ENCODE measurements around the gene TRMT44.

TRMT44 gene

GRCh38 chr4:8461616-8462015, 21.0 kb downstream of the TRMT44 start (continued):
- no peak for TF ChIP-seq ZNF70 (CRISPR knock-in tag; IDR thresholded peaks at IDR 0.05)
- TF ChIP-seq TOX (CRISPR knock-in tag; IDR thresholded peaks at IDR 0.05; ENCODE audit: borderline replicate concordance) = no peak
- TF ChIP-seq ZFP30 (CRISPR knock-in tag; IDR thresholded peaks at IDR 0.05) = no peak
- no peak for TF ChIP-seq RARB (CRISPR knock-in tag; IDR thresholded peaks at IDR 0.05)
- TF ChIP-seq ARNTL (CRISPR knock-in tag; IDR thresholded peaks at IDR 0.05; ENCODE audit: borderline replicate concordance, low read depth) = no peak
- TF ChIP-seq ZC3H10 (CRISPR knock-in tag; IDR thresholded peaks at IDR 0.05) = no peak
- no peak for TF ChIP-seq TCF4 (CRISPR knock-in tag; IDR thresholded peaks at IDR 0.05; ENCODE audit: borderline replicate concordance)
- TF ChIP-seq SNAI2 (CRISPR knock-in tag; IDR thresholded peaks at IDR 0.05) = no peak
- TF ChIP-seq ZNF565 (CRISPR knock-in tag; conservative IDR thresholded peaks at IDR 0.05; ENCODE audit: low read depth) = no peak
- no peak for TF ChIP-seq CSRNP3 (CRISPR knock-in tag; IDR thresholded peaks at IDR 0.05)

- no peak for ATAC-seq
- TF ChIP-seq CSRNP3 (CRISPR knock-in tag; IDR thresholded peaks at IDR 0.05) (no peak), TCF4 (CRISPR knock-in tag; IDR thresholded peaks at IDR 0.05; ENCODE audit: borderline replicate concordance) (no peak), ZC3H10 (CRISPR knock-in tag; IDR thresholded peaks at IDR 0.05) (no peak), TOX (CRISPR knock-in tag; IDR thresholded peaks at IDR 0.05; ENCODE audit: borderline replicate concordance) (no peak), POU6F1 (CRISPR knock-in tag; IDR thresholded peaks at IDR 0.05; ENCODE audit: borderline replicate concordance, low read depth) (no peak), ZNF70 (CRISPR knock-in tag; IDR thresholded peaks at IDR 0.05) (no peak), BACH2 (CRISPR knock-in tag; IDR thresholded peaks at IDR 0.05; ENCODE audit: borderline replicate concordance) (no peak), ZFP3 (CRISPR knock-in tag; IDR thresholded peaks at IDR 0.05) (no peak), OSR1 (CRISPR knock-in tag; IDR thresholded peaks at IDR 0.05) (no peak), ZFP30 (CRISPR knock-in tag; IDR thresholded peaks at IDR 0.05) (no peak), TSHZ2 (CRISPR knock-in tag; IDR thresholded peaks at IDR 0.05) (no peak), PPARA (CRISPR knock-in tag; IDR thresholded peaks at IDR 0.05; ENCODE audit: borderline replicate concordance) (no peak), SNAI2 (CRISPR knock-in tag; IDR thresholded peaks at IDR 0.05) (no peak), ESRRG (CRISPR knock-in tag; IDR thresholded peaks at IDR 0.05) (no peak), ISL1 (CRISPR knock-in tag; IDR thresholded peaks at IDR 0.05) (no peak)
Observed at GRCh38 chr4:8463811-8464210, 23.2 kb downstream of the TRMT44 start.

GRCh38 chr4:8464381-8464780, 23.8 kb downstream of the TRMT44 start:
- no peak for TF ChIP-seq TSHZ2 (CRISPR knock-in tag; IDR thresholded peaks at IDR 0.05)
- TF ChIP-seq PATZ1 (CRISPR knock-in tag; IDR thresholded peaks at IDR 0.05; ENCODE audit: borderline replicate concordance) = no peak
- no peak for TF ChIP-seq RARB (CRISPR knock-in tag; IDR thresholded peaks at IDR 0.05)
- TF ChIP-seq SNAI2 (CRISPR knock-in tag; IDR thresholded peaks at IDR 0.05) = no peak
- no peak for TF ChIP-seq ZNF565 (CRISPR knock-in tag; conservative IDR thresholded peaks at IDR 0.05; ENCODE audit: low read depth)
- no peak for TF ChIP-seq ZNF8 (CRISPR knock-in tag; IDR thresholded peaks at IDR 0.05)
- ATAC-seq = no peak
